Measurements from ENCODE around the gene PPARA. TPM values are rescaled to one million over a fixed set of nuclear protein-coding genes. Genes with fewer than 3 reads are reported as not detected.

Gene PPARA
- total RNA-seq, 4 donors from 2014 or later = 18.7 to 53.8 (median 32.0) TPM

GRCh38 chr22:46176508-46177003, 26.2 kb downstream of the PPARA start:
- TF ChIP-seq EP300 (IDR thresholded peaks at IDR 0.05) (no peak), POLR2A (IDR thresholded peaks at IDR 0.05) (no peak), POLR2AphosphoS5 (IDR thresholded peaks at IDR 0.05) (no peak), CTCF (IDR thresholded peaks at IDR 0.05) (no peak)
- Histone ChIP-seq H3K27me3 (no peaks in the 10 kb centered on the region), H3K4me3 (no peak overlapping the region), H3K27ac (no peak overlapping the region), H3K9me3 (peaks cover 15% of the 10 kb centered on the region), H3K4me1 (peaks cover 13% of the 10 kb centered on the region), H3K36me3 (peaks cover 38% of the 10 kb centered on the region)
- WGBS = 96% methylated on average over 9 of the region's 9 CpGs
- DNase-seq (ENCODE audit: low spot score in 2 of 2) = no peak

- Histone ChIP-seq H3K27ac (no peak overlapping the region), H3K36me3 (peaks cover 38% of the 10 kb centered on the region), H3K9me3 (peaks cover 15% of the 10 kb centered on the region), H3K4me3 (no peak overlapping the region), H3K27me3 (no peaks in the 10 kb centered on the region), H3K4me1 (no peaks in the 10 kb centered on the region)
- TF ChIP-seq EP300 (IDR thresholded peaks at IDR 0.05) = no peak
- no peak for TF ChIP-seq POLR2AphosphoS5 (IDR thresholded peaks at IDR 0.05)
- no peak for TF ChIP-seq CTCF (IDR thresholded peaks at IDR 0.05)
- no peak for TF ChIP-seq POLR2A (IDR thresholded peaks at IDR 0.05)
- WGBS = 92% methylated on average over 4 of the region's 4 CpGs
- no peak for DNase-seq (ENCODE audit: low spot score in 2 of 2)
Observed at GRCh38 chr22:46178755-46179505, 28.6 kb downstream of the PPARA start.

- H3K36me3 ChIP-seq = peaks cover 38% of the 10 kb centered on the region
- no peaks in the 10 kb centered on the region for H3K27me3 ChIP-seq
- no peak for DNase-seq (ENCODE audit: low spot score in 2 of 2)
- H3K4me3 ChIP-seq = no peak overlapping the region
- H3K4me1 ChIP-seq = no peaks in the 10 kb centered on the region
- 94% methylated on average over 1 of the region's 1 CpG for WGBS
- TF ChIP-seq CTCF (IDR thresholded peaks at IDR 0.05) (no peak), EP300 (IDR thresholded peaks at IDR 0.05) (no peak), POLR2A (IDR thresholded peaks at IDR 0.05) (no peak), POLR2AphosphoS5 (IDR thresholded peaks at IDR 0.05) (no peak)
- peaks cover 15% of the 10 kb centered on the region for H3K9me3 ChIP-seq
- H3K27ac ChIP-seq = no peak overlapping the region
Observed at GRCh38 chr22:46179748-46180147, 29.4 kb downstream of the PPARA start.

- Histone ChIP-seq H3K4me1 (no peaks in the 10 kb centered on the region), H3K36me3 (peaks cover 38% of the 10 kb centered on the region), H3K27ac (no peak overlapping the region), H3K4me3 (no peak overlapping the region), H3K27me3 (no peaks in the 10 kb centered on the region), H3K9me3 (peaks cover 15% of the 10 kb centered on the region)
- 98% methylated on average over 12 of the region's 12 CpGs for WGBS
- TF ChIP-seq EP300 (IDR thresholded peaks at IDR 0.05) (no peak), CTCF (IDR thresholded peaks at IDR 0.05) (no peak), POLR2AphosphoS5 (IDR thresholded peaks at IDR 0.05) (no peak), POLR2A (IDR thresholded peaks at IDR 0.05) (no peak)
- DNase-seq (ENCODE audit: low spot score in 2 of 2) = no peak
Observed at GRCh38 chr22:46180370-46181137, 30.2 kb downstream of the PPARA start.

- Histone ChIP-seq H3K4me3 (no peak overlapping the region), H3K36me3 (peaks cover 31% of the 10 kb centered on the region), H3K27ac (no peak overlapping the region), H3K4me1 (no peaks in the 10 kb centered on the region), H3K27me3 (no peaks in the 10 kb centered on the region), H3K9me3 (peaks cover 12% of the 10 kb centered on the region)
- DNase-seq (ENCODE audit: low spot score in 2 of 2) = no peak
- whole genome bisulfite sequencing = 93% methylated on average over 5 of the region's 5 CpGs
- TF ChIP-seq POLR2A (IDR thresholded peaks at IDR 0.05) (no peak), CTCF (IDR thresholded peaks at IDR 0.05) (no peak), POLR2AphosphoS5 (IDR thresholded peaks at IDR 0.05) (no peak), EP300 (IDR thresholded peaks at IDR 0.05) (no peak)
Observed at GRCh38 chr22:46183733-46184132, 33.4 kb downstream of the PPARA start.
